SK-N-SH (cell line): Measurements from ENCODE around the gene CLDN6.

Experiments used
- CHD2 ChIP-seq: fragments of 150-350 bp; IDR thresholded peaks from 2 replicates; pipeline ENCODE4 v1.6.1; 2018; ENCODE audit warnings: low read length; ENCODE audit not compliant: partially characterized antibody
- ELF1 ChIP-seq: IDR thresholded peaks from 2 replicates; pipeline ENCODE4 v1.4.0; 2012
- FOSL2 ChIP-seq: IDR thresholded peaks from 2 replicates; pipeline ENCODE4 v1.4.0; 2012; ENCODE audit warnings: low read depth, mild to moderate bottlenecking, moderate library complexity, borderline replicate concordance
- MAX ChIP-seq: IDR thresholded peaks from 2 replicates; pipeline ENCODE4 v1.4.0; 2012; ENCODE audit warnings: low read depth
- NRF1 ChIP-seq: IDR thresholded peaks from 2 replicates; pipeline ENCODE4 v1.6.1; 2012; ENCODE audit warnings: low read depth, mild to moderate bottlenecking, low read length
- RAD21 ChIP-seq: IDR thresholded peaks from 2 replicates; pipeline ENCODE4 v1.6.1; 2012; ENCODE audit warnings: mild to moderate bottlenecking, low read length
- RCOR1 ChIP-seq: fragments of 150-350 bp; IDR thresholded peaks from 2 replicates; pipeline ENCODE4 v1.6.1; 2017; ENCODE audit warnings: antibody characterized with exemption, low read length
- REST ChIP-seq: IDR thresholded peaks from 2 replicates; pipeline ENCODE4 v1.6.1; 2012; ENCODE audit warnings: mild to moderate bottlenecking, low read depth, low read length, moderate library complexity
- SIN3A ChIP-seq: IDR thresholded peaks from 2 replicates; pipeline ENCODE4 v1.6.1; 2012; ENCODE audit warnings: low read depth, mild to moderate bottlenecking, low read length, moderate library complexity, borderline replicate concordance
- TAF1 ChIP-seq: IDR thresholded peaks from 2 replicates; pipeline ENCODE4 v1.6.1; 2012; ENCODE audit warnings: low read depth, mild to moderate bottlenecking, low read length, moderate library complexity, borderline replicate concordance
- YY1 ChIP-seq: IDR thresholded peaks from 2 replicates; pipeline ENCODE4 v1.4.0; 2012; ENCODE audit warnings: low read depth, mild to moderate bottlenecking
- TF ChIP-seq, protein P1 (sequence below): fragments of 200-600 bp; sonication (generic); IDR thresholded peaks from 2 replicates; pipeline ENCODE4 v1.6.1; 2017; ENCODE audit warnings: antibody characterized with exemption, mild to moderate bottlenecking, moderate library complexity

DNA sequence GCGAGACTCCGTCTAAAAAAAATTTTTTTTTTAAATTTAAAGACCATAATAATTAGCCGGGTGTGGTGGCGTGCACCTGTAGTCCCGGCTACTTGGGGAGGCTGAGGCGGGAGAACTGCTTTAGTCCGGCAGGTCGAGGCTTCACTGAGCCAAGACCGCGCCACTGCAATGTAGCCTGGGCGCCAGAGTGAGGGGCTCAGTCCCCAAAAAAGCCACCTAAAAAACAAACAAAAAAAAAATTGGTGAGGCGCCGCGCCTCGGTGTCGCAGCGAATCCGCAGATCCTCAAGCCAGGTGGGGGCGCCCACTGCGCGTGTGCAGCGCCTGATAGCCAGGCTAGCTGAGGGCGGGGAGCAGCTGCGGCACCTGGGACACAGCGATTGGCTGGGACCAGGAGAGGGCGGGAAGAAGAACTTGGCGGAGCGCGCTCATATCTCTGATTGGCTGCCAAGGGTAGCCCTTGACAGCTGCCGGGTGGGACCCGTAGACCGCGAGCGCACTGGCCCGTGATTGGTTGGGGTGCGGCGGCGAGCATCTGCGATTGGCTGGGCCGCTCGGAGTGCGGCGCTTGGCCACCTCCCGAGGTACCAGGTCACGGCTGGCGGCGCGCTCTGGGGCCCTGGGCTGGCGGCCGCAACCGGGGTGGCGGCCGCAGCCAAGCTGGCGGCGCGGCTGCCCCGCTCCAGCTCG, 14.3 kb downstream of the CLDN6 start:
- TF ChIP-seq MAX = peak; percentile 24; the same call in 1 of the 2 replicates
- TF ChIP-seq RCOR1 = 0 out of 2 replicates have a peak, but pooled peaks have one; percentile 28
- TF ChIP-seq FOSL2 = no peak
- no peak for TF ChIP-seq TAF1
- TF ChIP-seq, protein P1, sequence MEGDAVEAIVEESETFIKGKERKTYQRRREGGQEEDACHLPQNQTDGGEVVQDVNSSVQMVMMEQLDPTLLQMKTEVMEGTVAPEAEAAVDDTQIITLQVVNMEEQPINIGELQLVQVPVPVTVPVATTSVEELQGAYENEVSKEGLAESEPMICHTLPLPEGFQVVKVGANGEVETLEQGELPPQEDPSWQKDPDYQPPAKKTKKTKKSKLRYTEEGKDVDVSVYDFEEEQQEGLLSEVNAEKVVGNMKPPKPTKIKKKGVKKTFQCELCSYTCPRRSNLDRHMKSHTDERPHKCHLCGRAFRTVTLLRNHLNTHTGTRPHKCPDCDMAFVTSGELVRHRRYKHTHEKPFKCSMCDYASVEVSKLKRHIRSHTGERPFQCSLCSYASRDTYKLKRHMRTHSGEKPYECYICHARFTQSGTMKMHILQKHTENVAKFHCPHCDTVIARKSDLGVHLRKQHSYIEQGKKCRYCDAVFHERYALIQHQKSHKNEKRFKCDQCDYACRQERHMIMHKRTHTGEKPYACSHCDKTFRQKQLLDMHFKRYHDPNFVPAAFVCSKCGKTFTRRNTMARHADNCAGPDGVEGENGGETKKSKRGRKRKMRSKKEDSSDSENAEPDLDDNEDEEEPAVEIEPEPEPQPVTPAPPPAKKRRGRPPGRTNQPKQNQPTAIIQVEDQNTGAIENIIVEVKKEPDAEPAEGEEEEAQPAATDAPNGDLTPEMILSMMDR = peak; percentile 51
- TF ChIP-seq CHD2 = peak; percentile 86
- no peak for TF ChIP-seq YY1
- no peak for TF ChIP-seq SIN3A
- no peak for TF ChIP-seq REST
- no peak for TF ChIP-seq ELF1
- TF ChIP-seq RAD21 = peak; percentile 75
- peak; percentile 87 for TF ChIP-seq NRF1
